ENCODE results near the gene SLC39A10. TPM values are rescaled to one million over a fixed set of nuclear protein-coding genes. Genes with fewer than 3 reads are reported as not detected.

Gene SLC39A10, protein sequence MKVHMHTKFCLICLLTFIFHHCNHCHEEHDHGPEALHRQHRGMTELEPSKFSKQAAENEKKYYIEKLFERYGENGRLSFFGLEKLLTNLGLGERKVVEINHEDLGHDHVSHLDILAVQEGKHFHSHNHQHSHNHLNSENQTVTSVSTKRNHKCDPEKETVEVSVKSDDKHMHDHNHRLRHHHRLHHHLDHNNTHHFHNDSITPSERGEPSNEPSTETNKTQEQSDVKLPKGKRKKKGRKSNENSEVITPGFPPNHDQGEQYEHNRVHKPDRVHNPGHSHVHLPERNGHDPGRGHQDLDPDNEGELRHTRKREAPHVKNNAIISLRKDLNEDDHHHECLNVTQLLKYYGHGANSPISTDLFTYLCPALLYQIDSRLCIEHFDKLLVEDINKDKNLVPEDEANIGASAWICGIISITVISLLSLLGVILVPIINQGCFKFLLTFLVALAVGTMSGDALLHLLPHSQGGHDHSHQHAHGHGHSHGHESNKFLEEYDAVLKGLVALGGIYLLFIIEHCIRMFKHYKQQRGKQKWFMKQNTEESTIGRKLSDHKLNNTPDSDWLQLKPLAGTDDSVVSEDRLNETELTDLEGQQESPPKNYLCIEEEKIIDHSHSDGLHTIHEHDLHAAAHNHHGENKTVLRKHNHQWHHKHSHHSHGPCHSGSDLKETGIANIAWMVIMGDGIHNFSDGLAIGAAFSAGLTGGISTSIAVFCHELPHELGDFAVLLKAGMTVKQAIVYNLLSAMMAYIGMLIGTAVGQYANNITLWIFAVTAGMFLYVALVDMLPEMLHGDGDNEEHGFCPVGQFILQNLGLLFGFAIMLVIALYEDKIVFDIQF
- 46.1 TPM for total RNA-seq

GRCh38 chr2:195656859-195657633 is at the start of gene SLC39A10:
TSS of gene SLC39A10 (plus strand) at chr2:195657226. CDS start at chr2:195680043, 22,817 bp downstream.

Small RNA genes within 50 kb of the gene (small RNA-seq; reads per million reads assigned to genes)
- not detected for gene RNU6-915P (ENCODE audit: low replicate concordance)

Data from metanephros (tissue), 2 donors.